A673 (cell line): ENCODE data around the gene WDFY3. TPM values are rescaled to one million over a fixed set of nuclear protein-coding genes. Genes with fewer than 3 reads are reported as not detected.

Experiments
- BruUV-seq: library from RNA; stranded (reverse); fragments of 400-500 nt; replicated peaks from 2 replicates; lab custom pipeline; 2021; lab: Mats Ljungman, UMichigan
- CTCF ChIA-PET: fragments of 300-600 bp; sonication (Branson Sonifier 250); formaldehyde crosslinking; loops from one replicate; lab custom pipeline; 2022; ENCODE audit warnings: antibody characterized with exemption; lab: Charles Lee
- POLR2A ChIA-PET: fragments of 300-600 bp; sonication (Branson Sonifier 250); formaldehyde crosslinking; loops from one replicate; lab custom pipeline; 2022; ENCODE audit warnings: antibody characterized with exemption; ENCODE audit not compliant: low non-redundant PET; lab: Charles Lee
- DNase-seq: peaks from one replicate; pipeline ENCODE4 v3.0.0-alpha.2; 2015; ENCODE audit warnings: low spot score
- H3K27ac ChIP-seq: fragments of 200-600 bp; sonication (generic); 2 replicates; pipeline ENCODE4 v1.5.1; 2016; ENCODE audit warnings: mixed run types, low read depth, mild to moderate bottlenecking, mixed read lengths, antibody characterized with exemption, low read length; ENCODE audit not compliant: poor library complexity, severe bottlenecking
- H3K27me3 ChIP-seq: fragments of 200-600 bp; sonication (generic); replicated peaks from 2 replicates; pipeline ENCODE4 v1.6.1; 2017; ENCODE audit warnings: mixed run types, low read depth, mild to moderate bottlenecking, mixed read lengths, antibody characterized with exemption, low read length; ENCODE audit not compliant: insufficient read depth, poor library complexity
- H3K36me3 ChIP-seq: fragments of 200-600 bp; sonication (generic); 2 replicates; pipeline ENCODE4 v1.6.1; 2016; ENCODE audit warnings: mixed run types, mild to moderate bottlenecking, mixed read lengths, antibody characterized with exemption, low read length; ENCODE audit not compliant: insufficient read depth, poor library complexity, severe bottlenecking
- H3K4me1 ChIP-seq: fragments of 200-600 bp; sonication (generic); 2 replicates; pipeline ENCODE4 v1.6.1; 2017; ENCODE audit warnings: mixed run types, mild to moderate bottlenecking, mixed read lengths, antibody characterized with exemption, low read length; ENCODE audit not compliant: insufficient read depth, poor library complexity, severe bottlenecking
- H3K4me3 ChIP-seq: fragments of 200-600 bp; sonication (generic); 2 replicates; pipeline ENCODE4 v1.5.1; 2016; ENCODE audit warnings: low read depth, mixed run types, mild to moderate bottlenecking, mixed read lengths, low read length; ENCODE audit not compliant: poor library complexity, severe bottlenecking
- H3K9me3 ChIP-seq: fragments of 200-600 bp; sonication (generic); 2 replicates; pipeline ENCODE4 v1.6.1; 2016; ENCODE audit warnings: mixed run types, low read depth, mild to moderate bottlenecking, mixed read lengths, antibody characterized with exemption, low read length; ENCODE audit not compliant: poor library complexity, severe bottlenecking
- EZH2 ChIP-seq: fragments of 200-600 bp; sonication (generic); IDR thresholded peaks from 2 replicates; pipeline ENCODE4 v1.6.1; 2017; ENCODE audit warnings: borderline replicate concordance, low read depth, mild to moderate bottlenecking, mixed read lengths, antibody characterized with exemption, low read length; ENCODE audit not compliant: poor library complexity, severe bottlenecking
- intact Hi-C: fragments of 100-400 bp; cut with micrococcal nuclease; formaldehyde crosslinking; loops from one replicate; pipeline ENCODE4 v1.10.0; 2022; ENCODE audit not compliant: unreplicated experiment
- total RNA-seq: library from RNA; stranded (reverse); gene quantifications from 2 replicates; pipeline ENCODE4 v1.2.3, GENCODE V29; 2021
- TF ChIP-seq, protein P1 (sequence below): fragments of 300-800, 200-600 bp; sonication (generic); conservative IDR thresholded peaks from 2 replicates; pipeline ENCODE4 v1.5.1; 2017; ENCODE audit warnings: low read depth, mild to moderate bottlenecking, antibody characterized with exemption, low read length, moderate library complexity, mixed read lengths

Gene WDFY3
- total RNA-seq, 1 experiment from 2014 or later, result 43.4 TPM

DNA sequence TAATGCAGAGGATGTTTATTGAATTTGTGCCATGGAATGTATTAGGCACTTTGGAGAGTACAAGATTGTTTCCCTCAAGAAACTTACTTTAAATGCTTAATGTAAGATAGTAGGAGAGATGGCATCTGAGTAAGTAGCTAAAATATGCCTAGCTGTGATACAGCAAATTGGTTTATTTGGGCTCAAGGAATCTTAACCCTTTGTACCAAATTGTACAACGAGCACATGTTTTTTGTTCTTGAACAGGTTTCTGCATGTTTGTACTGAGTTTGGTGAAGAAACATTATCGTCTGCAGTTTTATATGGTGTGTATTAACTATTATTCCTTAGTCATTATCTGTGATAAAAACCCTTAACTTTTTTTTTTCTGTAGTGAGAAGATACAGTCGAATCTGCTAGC is 334.9 kb downstream of the WDFY3 start:
- no TSS peak for BruUV-seq
- Histone ChIP-seq H3K27ac (no peak overlapping the region), H3K4me1 (no peaks in the 10 kb centered on the region), H3K27me3 (no peaks in the 10 kb centered on the region), H3K4me3 (no peak overlapping the region), H3K9me3 (no peaks in the 10 kb centered on the region), H3K36me3 (no peaks in the 10 kb centered on the region)
- ChIA-PET CTCF (no interaction called here), POLR2A (no interaction called here)
- no peak for DNase-seq
- intact Hi-C loops, result no loop called here
- no peak for TF ChIP-seq EZH2
- TF ChIP-seq, protein P1, sequence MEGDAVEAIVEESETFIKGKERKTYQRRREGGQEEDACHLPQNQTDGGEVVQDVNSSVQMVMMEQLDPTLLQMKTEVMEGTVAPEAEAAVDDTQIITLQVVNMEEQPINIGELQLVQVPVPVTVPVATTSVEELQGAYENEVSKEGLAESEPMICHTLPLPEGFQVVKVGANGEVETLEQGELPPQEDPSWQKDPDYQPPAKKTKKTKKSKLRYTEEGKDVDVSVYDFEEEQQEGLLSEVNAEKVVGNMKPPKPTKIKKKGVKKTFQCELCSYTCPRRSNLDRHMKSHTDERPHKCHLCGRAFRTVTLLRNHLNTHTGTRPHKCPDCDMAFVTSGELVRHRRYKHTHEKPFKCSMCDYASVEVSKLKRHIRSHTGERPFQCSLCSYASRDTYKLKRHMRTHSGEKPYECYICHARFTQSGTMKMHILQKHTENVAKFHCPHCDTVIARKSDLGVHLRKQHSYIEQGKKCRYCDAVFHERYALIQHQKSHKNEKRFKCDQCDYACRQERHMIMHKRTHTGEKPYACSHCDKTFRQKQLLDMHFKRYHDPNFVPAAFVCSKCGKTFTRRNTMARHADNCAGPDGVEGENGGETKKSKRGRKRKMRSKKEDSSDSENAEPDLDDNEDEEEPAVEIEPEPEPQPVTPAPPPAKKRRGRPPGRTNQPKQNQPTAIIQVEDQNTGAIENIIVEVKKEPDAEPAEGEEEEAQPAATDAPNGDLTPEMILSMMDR, result no peak

DNA sequence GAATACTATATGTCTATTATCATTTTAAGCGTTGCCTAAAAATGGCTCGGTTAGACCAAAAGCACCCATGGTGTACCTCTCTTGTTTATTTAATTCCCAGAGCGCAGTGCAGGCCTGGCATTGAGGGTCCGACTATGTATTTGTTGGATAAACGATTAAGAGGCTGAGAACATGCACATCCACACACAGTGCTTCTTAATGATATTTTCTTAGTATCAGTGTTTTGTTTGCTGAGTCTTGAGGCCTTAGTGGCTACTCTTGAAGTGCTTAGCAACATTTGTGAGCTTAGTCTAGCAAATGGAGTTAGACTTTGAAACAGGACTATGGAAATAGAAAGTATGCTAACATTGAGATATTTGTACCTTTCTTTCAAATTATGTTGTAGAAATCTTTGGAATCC is 339.8 kb downstream of the WDFY3 start:
- ChIA-PET POLR2A (no interaction called here), CTCF (no interaction called here)
- Histone ChIP-seq H3K4me3 (no peak overlapping the region), H3K36me3 (no peaks in the 10 kb centered on the region), H3K9me3 (no peaks in the 10 kb centered on the region), H3K4me1 (no peaks in the 10 kb centered on the region), H3K27ac (no peak overlapping the region), H3K27me3 (no peaks in the 10 kb centered on the region)
- intact Hi-C loops, result no loop called here
- TF ChIP-seq, protein P1, result no peak
- TF ChIP-seq EZH2, result no peak
- no peak for DNase-seq
- BruUV-seq, result no TSS peak

DNA sequence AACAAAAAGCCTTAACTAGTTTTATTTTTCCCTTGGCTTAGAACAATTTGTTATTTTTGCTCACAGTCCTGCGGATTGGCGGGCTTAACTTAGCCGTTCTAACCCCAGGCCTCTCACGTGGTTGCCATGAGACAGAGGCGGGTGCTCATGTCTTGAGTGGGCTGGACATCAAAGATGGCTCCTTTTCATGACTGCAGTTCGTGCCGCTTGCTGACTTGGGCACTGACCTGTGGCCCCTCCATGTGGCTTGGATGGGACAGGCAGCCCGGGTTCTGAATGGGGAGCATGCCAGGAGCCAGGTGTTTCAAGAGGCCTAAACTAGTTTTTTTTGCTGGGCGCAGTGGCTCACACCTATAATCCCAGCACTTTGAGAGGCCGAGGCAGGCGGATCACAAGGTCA is 342.8 kb downstream of the WDFY3 start:
- ChIA-PET CTCF (no interaction called here), POLR2A (no interaction called here)
- no peak for DNase-seq
- H3K4me1 ChIP-seq, result no peaks in the 10 kb centered on the region
- H3K4me3 ChIP-seq, result no peak overlapping the region
- no TSS peak for BruUV-seq
- H3K27me3 ChIP-seq, result no peaks in the 10 kb centered on the region
- no peak for TF ChIP-seq EZH2
- TF ChIP-seq, protein P1, result no peak
- intact Hi-C loops, result no loop called here
- H3K9me3 ChIP-seq, result no peaks in the 10 kb centered on the region
- H3K36me3 ChIP-seq, result no peaks in the 10 kb centered on the region
- no peak overlapping the region for H3K27ac ChIP-seq
